ENCODE data around the gene EIF2AK3.
"Not testable (repeated sequence)": the region's sequence is repeated elsewhere in the genome, so short reads cannot be mapped to it uniquely, and the experiment has no call there.

The EIF2AK3 gene

GRCh38 chr2:88627055-88627855 is at the start of gene EIF2AK3:
EIF2AK3 (minus strand) TSS chr2:88627464; CDS start chr2:88627274, 190 bp downstream.
- peak; percentile 99 for DNase-seq

- DNase-seq = no peak
These were observed 46.1 kb upstream of the EIF2AK3 start for GRCh38 chr2:88673363-88673762.

- peak; percentile 62 for DNase-seq
These were observed 44.6 kb upstream of the EIF2AK3 start for GRCh38 chr2:88671786-88672427.

GRCh38 chr2:88669482-88670214 is 42.4 kb upstream of the EIF2AK3 start:
- DNase-seq = peak; percentile 54

GRCh38 chr2:88668862-88669261 is 41.6 kb upstream of the EIF2AK3 start:
- no peak for DNase-seq

GRCh38 chr2:88667219-88667618 is 40.0 kb upstream of the EIF2AK3 start:
- no peak for DNase-seq

GRCh38 chr2:88666576-88666975 is 39.3 kb upstream of the EIF2AK3 start:
- no peak for DNase-seq

GRCh38 chr2:88660622-88661021 is 33.4 kb upstream of the EIF2AK3 start:
- no peak for DNase-seq

GRCh38 chr2:88659538-88659915 is 32.3 kb upstream of the EIF2AK3 start:
- DNase-seq = no peak

- DNase-seq = no peak
These were observed 31.7 kb upstream of the EIF2AK3 start for GRCh38 chr2:88658881-88659537.

- DNase-seq = no peak
These were observed 31.1 kb upstream of the EIF2AK3 start for GRCh38 chr2:88658326-88658725.

- no peak for DNase-seq
These were observed 29.9 kb upstream of the EIF2AK3 start for GRCh38 chr2:88657131-88657530.

GRCh38 chr2:88656690-88657089 is 29.4 kb upstream of the EIF2AK3 start:
- no peak for DNase-seq

- no peak for DNase-seq
These were observed 27.4 kb upstream of the EIF2AK3 start for GRCh38 chr2:88654714-88655113.

GRCh38 chr2:88651646-88652045 is 24.4 kb upstream of the EIF2AK3 start:
- no peak for DNase-seq

GRCh38 chr2:88645291-88645882 is 18.1 kb upstream of the EIF2AK3 start:
- DNase-seq = not testable (repeated sequence)

GRCh38 chr2:88642278-88642677 is 15.0 kb upstream of the EIF2AK3 start:
- no peak for DNase-seq

GRCh38 chr2:88641330-88641729 is 14.1 kb upstream of the EIF2AK3 start:
- DNase-seq = no peak

- no peak for DNase-seq
These were observed 12.6 kb upstream of the EIF2AK3 start for GRCh38 chr2:88639865-88640264.

- DNase-seq = peak; percentile 39
These were observed 11.5 kb upstream of the EIF2AK3 start for GRCh38 chr2:88638743-88639142.

GRCh38 chr2:88638123-88638650 is 10.9 kb upstream of the EIF2AK3 start:
- no peak for DNase-seq

GRCh38 chr2:88637464-88637863 is 10.2 kb upstream of the EIF2AK3 start:
- DNase-seq = no peak

GRCh38 chr2:88636026-88636425 is 8.8 kb upstream of the EIF2AK3 start:
- DNase-seq = no peak
